HepG2 (cell line): ENCODE results near the gene PROM2. TPM values are rescaled to one million over a fixed set of nuclear protein-coding genes. Genes with fewer than 3 reads are reported as not detected.

Experiments
- BORCS8-MEF2B ChIP-seq: sonication (generic); formaldehyde crosslinking; IDR thresholded peaks from 2 replicates; pipeline ENCODE4 v1.8.0; 2022; ENCODE audit warnings: mild to moderate bottlenecking, missing genetic modification reagents
- DNMT1 ChIP-seq: sonication (generic); formaldehyde crosslinking; IDR thresholded peaks from 2 replicates; pipeline ENCODE4 v1.5.1; 2020; ENCODE audit warnings: mild to moderate bottlenecking, missing genetic modification reagents
- ELF4 ChIP-seq: sonication (generic); formaldehyde crosslinking; IDR thresholded peaks from 2 replicates; pipeline ENCODE4 v1.5.0; 2020; ENCODE audit warnings: missing genetic modification reagents, mild to moderate bottlenecking, moderate library complexity, borderline replicate concordance
- GPN1 ChIP-seq: sonication (generic); formaldehyde crosslinking; IDR thresholded peaks from 2 replicates; pipeline ENCODE4 v1.5.1; 2020; ENCODE audit warnings: missing genetic modification reagents, borderline replicate concordance
- HOXD1 ChIP-seq: sonication (generic); formaldehyde crosslinking; IDR thresholded peaks from 2 replicates; pipeline ENCODE4 v1.5.0; 2020; ENCODE audit warnings: missing genetic modification reagents
- KDM2A ChIP-seq: sonication (generic); formaldehyde crosslinking; IDR thresholded peaks from 2 replicates; pipeline ENCODE4 v1.4.0; 2020; ENCODE audit warnings: low read depth, missing genetic modification reagents, borderline replicate concordance
- MTF2 ChIP-seq: sonication (generic); formaldehyde crosslinking; IDR thresholded peaks from 2 replicates; pipeline ENCODE4 v1.5.0; 2020; ENCODE audit warnings: missing genetic modification reagents, borderline replicate concordance
- NFKB2 ChIP-seq: sonication (generic); formaldehyde crosslinking; IDR thresholded peaks from 2 replicates; pipeline ENCODE4 v1.4.0; 2020; ENCODE audit warnings: missing genetic modification reagents, borderline replicate concordance
- NR1H2 ChIP-seq: sonication (generic); formaldehyde crosslinking; IDR thresholded peaks from 2 replicates; pipeline ENCODE4 v1.8.1; 2022; ENCODE audit warnings: low read depth, missing genetic modification reagents, borderline replicate concordance
- RAD21 ChIP-seq: fragments of 450-650 bp; formaldehyde crosslinking; IDR thresholded peaks from 2 replicates; pipeline ENCODE4 v1.5.0; 2020; ENCODE audit warnings: mild to moderate bottlenecking
- STAG1 ChIP-seq: sonication (generic); formaldehyde crosslinking; IDR thresholded peaks from 2 replicates; pipeline ENCODE4 v1.4.0; 2020; ENCODE audit warnings: missing genetic modification reagents
- TSC22D2 ChIP-seq: sonication (generic); formaldehyde crosslinking; IDR thresholded peaks from 2 replicates; pipeline ENCODE4 v1.5.1; 2020; ENCODE audit warnings: missing genetic modification reagents, mild to moderate bottlenecking, borderline replicate concordance
- ZBTB21 ChIP-seq: sonication (generic); formaldehyde crosslinking; IDR thresholded peaks from 2 replicates; pipeline ENCODE4 v1.4.0; 2020; ENCODE audit warnings: missing genetic modification reagents
- ZFP82 ChIP-seq: sonication (generic); formaldehyde crosslinking; IDR thresholded peaks from 2 replicates; pipeline ENCODE4 v1.5.1; 2020; ENCODE audit warnings: mild to moderate bottlenecking, missing genetic modification reagents, borderline replicate concordance
- ZFYVE20 ChIP-seq: sonication (generic); formaldehyde crosslinking; IDR thresholded peaks from 2 replicates; pipeline ENCODE4 v1.8.0; 2023; ENCODE audit warnings: low read depth, mild to moderate bottlenecking, moderate library complexity, missing genetic modification reagents, borderline replicate concordance
- ZMYM2 ChIP-seq: sonication (generic); formaldehyde crosslinking; IDR thresholded peaks from 2 replicates; pipeline ENCODE4 v1.8.0; 2022; ENCODE audit warnings: mild to moderate bottlenecking, missing genetic modification reagents
- ZNF333 ChIP-seq: sonication (generic); formaldehyde crosslinking; IDR thresholded peaks from 2 replicates; pipeline ENCODE4 v1.4.0; 2020; ENCODE audit warnings: mild to moderate bottlenecking, missing genetic modification reagents, borderline replicate concordance
- ZNF367 ChIP-seq: sonication (generic); formaldehyde crosslinking; IDR thresholded peaks from 2 replicates; pipeline ENCODE4 v1.4.0; 2020; ENCODE audit warnings: missing genetic modification reagents, borderline replicate concordance
- ZNF460 ChIP-seq: sonication (generic); formaldehyde crosslinking; IDR thresholded peaks from 2 replicates; pipeline ENCODE4 v1.5.1; 2020; ENCODE audit warnings: missing genetic modification reagents, mild to moderate bottlenecking, borderline replicate concordance
- ZNF549 ChIP-seq: sonication (generic); formaldehyde crosslinking; IDR thresholded peaks from 2 replicates; pipeline ENCODE4 v1.5.0; 2020; ENCODE audit warnings: missing genetic modification reagents
- ZNF607 ChIP-seq: sonication (generic); formaldehyde crosslinking; IDR thresholded peaks from 2 replicates; pipeline ENCODE4 v1.5.1; 2020; ENCODE audit warnings: missing genetic modification reagents, mild to moderate bottlenecking, borderline replicate concordance
- ZNF776 ChIP-seq: sonication (generic); formaldehyde crosslinking; IDR thresholded peaks from 2 replicates; pipeline ENCODE4 v1.4.0; 2020; ENCODE audit warnings: mild to moderate bottlenecking, missing genetic modification reagents
- polyA plus RNA-seq, 8 experiments: library from polyadenylated mRNA; depleted of rRNA in 3 of 8; stranded (reverse) in 7 of 8; unstranded in 1 of 8; fragments of >200 nt; fragmentation: Illumina TruSeq in 4 of 8; extraction: Trizol in 4 of 8; gene quantifications; 2 replicates each; pipeline versions ENCODE4 v1.2.1 to v1.2.3, GENCODE V29; 2011 to 2016; ENCODE audit warnings: low read depth in 4 of 8, missing spikeins in 1 of 8, mixed read lengths in 1 of 8; ENCODE audit not compliant: insufficient read depth in 1 of 8
- total RNA-seq, 5 experiments: library from RNA; depleted of rRNA; stranded (reverse); fragments of >200 nt; fragmentation: Illumina TruSeq; extraction: Trizol; gene quantifications; 2 replicates each; pipeline ENCODE4 v1.2.3, GENCODE V29; 2016; ENCODE audit warnings: low read depth in 1 of 5
- TF ChIP-seq, protein P1 (sequence below): sonication (generic); formaldehyde crosslinking; conservative IDR thresholded peaks from 2 replicates; pipeline ENCODE4 v1.4.0; 2020; ENCODE audit warnings: missing genetic modification reagents
- TF ChIP-seq, protein P2 (sequence below): sonication (generic); formaldehyde crosslinking; IDR thresholded peaks from 2 replicates; pipeline ENCODE4 v1.5.1; 2020; ENCODE audit warnings: missing genetic modification reagents, mild to moderate bottlenecking, borderline replicate concordance
- TF ChIP-seq, protein P3 (sequence below): sonication (generic); formaldehyde crosslinking; IDR thresholded peaks from 2 replicates; pipeline ENCODE4 v1.5.1; 2020; ENCODE audit warnings: mild to moderate bottlenecking, missing genetic modification reagents, borderline replicate concordance
- TF ChIP-seq, protein P4 (sequence below): sonication (generic); formaldehyde crosslinking; IDR thresholded peaks from 2 replicates; pipeline ENCODE4 v1.4.0; 2020; ENCODE audit warnings: mild to moderate bottlenecking, missing genetic modification reagents

Gene PROM2
- total and polyA plus RNA-seq, 2 of the 13 experiments (the other 11 are each of a cell fraction or from before 2014, with no cell fraction given) = not detected

DNA sequence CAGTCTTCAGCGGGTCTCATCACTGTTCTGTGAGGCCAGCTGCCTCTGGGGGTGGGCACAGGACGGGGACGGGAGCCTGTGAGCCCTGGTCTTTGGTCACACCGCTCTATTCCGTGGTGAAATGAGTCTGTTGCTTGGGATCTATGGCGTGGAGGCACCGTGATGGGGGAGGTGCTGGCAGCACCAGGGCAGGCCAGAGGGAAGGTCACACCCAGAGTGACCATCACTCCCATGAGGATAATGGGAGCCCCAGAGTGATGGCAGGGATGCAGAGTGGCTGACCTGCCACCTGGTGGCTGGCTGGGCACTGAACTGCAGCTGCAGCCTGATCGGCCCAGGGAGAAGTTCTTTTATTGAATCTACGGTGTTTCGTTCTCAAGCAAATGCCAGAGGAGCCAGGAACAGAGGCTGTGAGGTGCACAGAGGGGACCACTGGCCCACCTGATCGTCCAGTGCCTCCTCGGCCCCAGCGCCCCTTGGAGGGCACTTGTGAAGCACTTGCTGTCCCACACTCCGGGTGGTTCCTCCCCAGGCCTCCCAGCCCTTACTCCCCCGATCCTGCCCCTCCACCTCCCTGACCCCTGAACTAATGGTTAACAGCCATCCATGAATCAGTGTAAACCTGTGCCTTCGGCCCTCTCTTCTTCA lies 40.8 kb downstream of the PROM2 start (continued):
- TF ChIP-seq, protein P1, sequence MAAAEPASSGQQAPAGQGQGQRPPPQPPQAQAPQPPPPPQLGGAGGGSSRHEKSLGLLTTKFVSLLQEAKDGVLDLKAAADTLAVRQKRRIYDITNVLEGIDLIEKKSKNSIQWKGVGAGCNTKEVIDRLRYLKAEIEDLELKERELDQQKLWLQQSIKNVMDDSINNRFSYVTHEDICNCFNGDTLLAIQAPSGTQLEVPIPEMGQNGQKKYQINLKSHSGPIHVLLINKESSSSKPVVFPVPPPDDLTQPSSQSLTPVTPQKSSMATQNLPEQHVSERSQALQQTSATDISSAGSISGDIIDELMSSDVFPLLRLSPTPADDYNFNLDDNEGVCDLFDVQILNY = no peak
- TF ChIP-seq DNMT1 (CRISPR knock-in tag) (no peak), BORCS8-MEF2B (CRISPR knock-in tag) (no peak), ZBTB21 (CRISPR knock-in tag) (no peak), KDM2A (CRISPR knock-in tag) (peak; percentile 61; the same call in 1 of the 2 replicates), ZFP82 (CRISPR knock-in tag) (no peak), ZNF333 (CRISPR knock-in tag) (no peak), ZNF460 (no peak), ELF4 (CRISPR knock-in tag) (no peak), ZFYVE20 (CRISPR knock-in tag) (no peak), NFKB2 (CRISPR knock-in tag) (0 out of 2 replicates have a peak, but pooled peaks have one; percentile 21), HOXD1 (CRISPR knock-in tag) (no peak), TSC22D2 (CRISPR knock-in tag) (no peak), GPN1 (CRISPR knock-in tag) (no peak), ZNF549 (CRISPR knock-in tag) (no peak), ZNF776 (no peak), ZNF607 (CRISPR knock-in tag) (no peak), MTF2 (CRISPR knock-in tag) (no peak), ZNF367 (CRISPR knock-in tag) (no peak), NR1H2 (CRISPR knock-in tag) (no peak), RAD21 (CRISPR knock-in tag) (peak; percentile 90), ZMYM2 (CRISPR knock-in tag) (no peak), STAG1 (CRISPR knock-in tag) (peak; percentile 85)
- TF ChIP-seq, protein P2, sequence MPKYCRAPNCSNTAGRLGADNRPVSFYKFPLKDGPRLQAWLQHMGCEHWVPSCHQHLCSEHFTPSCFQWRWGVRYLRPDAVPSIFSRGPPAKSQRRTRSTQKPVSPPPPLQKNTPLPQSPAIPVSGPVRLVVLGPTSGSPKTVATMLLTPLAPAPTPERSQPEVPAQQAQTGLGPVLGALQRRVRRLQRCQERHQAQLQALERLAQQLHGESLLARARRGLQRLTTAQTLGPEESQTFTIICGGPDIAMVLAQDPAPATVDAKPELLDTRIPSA (CRISPR knock-in tag) = no peak
- TF ChIP-seq, protein P3, sequence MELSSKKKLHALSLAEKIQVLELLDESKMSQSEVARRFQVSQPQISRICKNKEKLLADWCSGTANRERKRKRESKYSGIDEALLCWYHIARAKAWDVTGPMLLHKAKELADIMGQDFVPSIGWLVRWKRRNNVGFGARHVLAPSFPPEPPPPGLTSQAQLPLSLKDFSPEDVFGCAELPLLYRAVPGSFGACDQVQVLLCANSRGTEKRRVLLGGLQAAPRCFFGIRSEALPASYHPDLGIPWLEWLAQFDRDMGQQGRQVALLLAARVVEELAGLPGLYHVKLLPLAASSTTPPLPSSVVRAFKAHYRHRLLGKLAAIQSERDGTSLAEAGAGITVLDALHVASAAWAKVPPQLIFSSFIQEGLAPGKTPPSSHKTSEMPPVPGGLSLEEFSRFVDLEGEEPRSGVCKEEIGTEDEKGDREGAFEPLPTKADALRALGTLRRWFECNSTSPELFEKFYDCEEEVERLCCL = no peak
- TF ChIP-seq, protein P4, sequence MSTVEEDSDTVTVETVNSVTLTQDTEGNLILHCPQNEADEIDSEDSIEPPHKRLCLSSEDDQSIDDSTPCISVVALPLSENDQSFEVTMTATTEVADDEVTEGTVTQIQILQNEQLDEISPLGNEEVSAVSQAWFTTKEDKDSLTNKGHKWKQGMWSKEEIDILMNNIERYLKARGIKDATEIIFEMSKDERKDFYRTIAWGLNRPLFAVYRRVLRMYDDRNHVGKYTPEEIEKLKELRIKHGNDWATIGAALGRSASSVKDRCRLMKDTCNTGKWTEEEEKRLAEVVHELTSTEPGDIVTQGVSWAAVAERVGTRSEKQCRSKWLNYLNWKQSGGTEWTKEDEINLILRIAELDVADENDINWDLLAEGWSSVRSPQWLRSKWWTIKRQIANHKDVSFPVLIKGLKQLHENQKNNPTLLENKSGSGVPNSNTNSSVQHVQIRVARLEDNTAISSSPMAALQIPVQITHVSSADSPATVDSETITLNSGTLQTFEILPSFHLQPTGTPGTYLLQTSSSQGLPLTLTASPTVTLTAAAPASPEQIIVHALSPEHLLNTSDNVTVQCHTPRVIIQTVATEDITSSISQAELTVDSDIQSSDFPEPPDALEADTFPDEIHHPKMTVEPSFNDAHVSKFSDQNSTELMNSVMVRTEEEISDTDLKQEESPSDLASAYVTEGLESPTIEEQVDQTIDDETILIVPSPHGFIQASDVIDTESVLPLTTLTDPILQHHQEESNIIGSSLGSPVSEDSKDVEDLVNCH = no peak
